ENCODE data around the gene TBATA.

Gene TBATA

GRCh38 chr10:70816220-70816894 lies 31.2 kb upstream of the TBATA start:
- H4K12ac ChIP-seq (ENCODE audit: low read depth, low read length), result peak overlapping the region; percentile 5
- H3K4ac ChIP-seq (ENCODE audit: low read depth, low read length), result peak overlapping the region; percentile 43
- H4K91ac ChIP-seq (ENCODE audit: low read depth, low read length), result peak overlapping the region; percentile 98
- H3K27me3 ChIP-seq (ENCODE audit: insufficient read depth, low read length), result no peaks in the 10 kb centered on the region
- H2AK5ac ChIP-seq (ENCODE audit: low read length), result no peak overlapping the region
- peak overlapping the region; percentile 85 for H3K14ac ChIP-seq (ENCODE audit: low read length)
- H2BK120ac ChIP-seq (ENCODE audit: insufficient read depth, low read length, poor library complexity), result peak overlapping the region; percentile 97
- peaks cover 0 to 3% of the 10 kb centered on the region in 2 experiments for H3K4me1 ChIP-seq (ENCODE audit: control insufficient read depth in 1 of 2, insufficient read depth in 2 of 2, low read length in 2 of 2)
- H2BK5ac ChIP-seq (ENCODE audit: low read depth, low read length, poor library complexity), result peak overlapping the region; percentile 95
- peak overlapping the region; percentile 98 for H4K8ac ChIP-seq (ENCODE audit: low read depth, low read length)
- H3K27ac ChIP-seq (ENCODE audit: low read depth, low read length), result peak overlapping the region; percentile 100
- peaks cover 7 to 11% of the 10 kb centered on the region in 2 experiments for H3K36me3 ChIP-seq (ENCODE audit: control insufficient read depth in 1 of 2, insufficient read depth in 2 of 2, low read length in 2 of 2)
- H2AFZ ChIP-seq (ENCODE audit: insufficient read depth, low read length, poor library complexity), result peak overlapping the region; percentile 97
- H3K18ac ChIP-seq (ENCODE audit: low read length), result peak overlapping the region; percentile 91
- H2BK12ac ChIP-seq (ENCODE audit: low read length), result no peak overlapping the region
- H3K79me1 ChIP-seq (ENCODE audit: low read length), result peaks cover 7% of the 10 kb centered on the region
- H3K4me2 ChIP-seq (ENCODE audit: low read length), result peak overlapping the region; percentile 56
- H3K9me3 ChIP-seq (ENCODE audit: insufficient read depth, low read depth, low read length), result no peaks in the 10 kb centered on the region
- H3K9ac ChIP-seq (ENCODE audit: low read length), result peak overlapping the region; percentile 88
- peak; percentile 70 to 72 for DNase-seq
- peaks cover 4% of the 10 kb centered on the region for H3K79me2 ChIP-seq (ENCODE audit: control insufficient read depth, insufficient read depth, low read length, poor library complexity)
- H3K23ac ChIP-seq (ENCODE audit: low read length), result no peak overlapping the region
- WGBS (ENCODE audit: extremely low coverage, insufficient coverage, insufficient read length), result no CpG with 5 or more reads among the region's 43 CpGs
- H3K4me3 ChIP-seq (ENCODE audit: low read depth, low read length), result peak overlapping the region; percentile 92

GRCh38 chr10:70815504-70816219 lies 30.5 kb upstream of the TBATA start, which contains the start of gene SGPL1:
Gene SGPL1, plus strand, starts transcription at chr10:70815948. Its CDS starts 906 bp downstream, at chr10:70816854.
- Histone ChIP-seq H3K18ac (ENCODE audit: low read length) (peak within 1 kb of the TSS; percentile 100), H3K4me3 (ENCODE audit: low read depth, low read length) (peak within 1 kb of the TSS; percentile 92), H2BK5ac (ENCODE audit: low read depth, low read length, poor library complexity) (peak within 1 kb of the TSS; percentile 98), H4K91ac (ENCODE audit: low read depth, low read length) (peak within 1 kb of the TSS; percentile 98), H2BK12ac (ENCODE audit: low read length) (peak within 1 kb of the TSS; percentile 83), H3K27me3 (ENCODE audit: insufficient read depth, low read length) (no peaks in the 10 kb centered on the region), H2AK5ac (ENCODE audit: low read length) (no peak within 1 kb of the TSS), H2BK120ac (ENCODE audit: insufficient read depth, low read length, poor library complexity) (peak within 1 kb of the TSS; percentile 97), H2AFZ (ENCODE audit: insufficient read depth, low read length, poor library complexity) (peak within 1 kb of the TSS; percentile 98), H4K8ac (ENCODE audit: low read depth, low read length) (peak within 1 kb of the TSS; percentile 98), H3K4me2 (ENCODE audit: low read length) (peak within 1 kb of the TSS; percentile 56), H3K4ac (ENCODE audit: low read depth, low read length) (peak within 1 kb of the TSS; percentile 90), H3K9me3 (ENCODE audit: insufficient read depth, low read depth, low read length) (no peaks in the 10 kb centered on the region), H4K12ac (ENCODE audit: low read depth, low read length) (peak within 1 kb of the TSS; percentile 96), H3K36me3 (ENCODE audit: control insufficient read depth in 1 of 2, insufficient read depth in 2 of 2, low read length in 2 of 2) (peaks cover 7 to 10% of the 10 kb centered on the region in 2 experiments), H3K79me2 (ENCODE audit: control insufficient read depth, insufficient read depth, low read length, poor library complexity) (peaks cover 4% of the 10 kb centered on the region), H3K4me1 (ENCODE audit: control insufficient read depth in 1 of 2, insufficient read depth in 2 of 2, low read length in 2 of 2) (peaks cover 0 to 3% of the 10 kb centered on the region in 2 experiments), H3K27ac (ENCODE audit: low read depth, low read length) (peak within 1 kb of the TSS; percentile 100), H3K14ac (ENCODE audit: low read length) (peak within 1 kb of the TSS; percentile 100), H3K9ac (ENCODE audit: low read length) (peak within 1 kb of the TSS; percentile 94), H3K23ac (ENCODE audit: low read length) (no peak within 1 kb of the TSS), H3K79me1 (ENCODE audit: low read length) (peaks cover 7% of the 10 kb centered on the region)
- DNase-seq, result peak; percentile 72 to 90
- WGBS (ENCODE audit: extremely low coverage, insufficient coverage, insufficient read length), result no CpG with 5 or more reads among the region's 58 CpGs

GRCh38 chr10:70814126-70814525 lies 28.9 kb upstream of the TBATA start:
- no peak overlapping the region for H3K23ac ChIP-seq (ENCODE audit: low read length)
- DNase-seq, result no peak
- peaks cover 7% of the 10 kb centered on the region for H3K79me1 ChIP-seq (ENCODE audit: low read length)
- H3K79me2 ChIP-seq (ENCODE audit: control insufficient read depth, insufficient read depth, low read length, poor library complexity), result peaks cover 4% of the 10 kb centered on the region
- no peak overlapping the region for H2BK12ac ChIP-seq (ENCODE audit: low read length)
- WGBS (ENCODE audit: extremely low coverage, insufficient coverage, insufficient read length), result no CpG with 5 or more reads among the region's 4 CpGs
- H2BK120ac ChIP-seq (ENCODE audit: insufficient read depth, low read length, poor library complexity), result no peak overlapping the region
- H3K4me2 ChIP-seq (ENCODE audit: low read length), result no peak overlapping the region
- no peak overlapping the region for H4K8ac ChIP-seq (ENCODE audit: low read depth, low read length)
- H2AFZ ChIP-seq (ENCODE audit: insufficient read depth, low read length, poor library complexity), result no peak overlapping the region
- H3K9me3 ChIP-seq (ENCODE audit: insufficient read depth, low read depth, low read length), result no peaks in the 10 kb centered on the region
- no peak overlapping the region for H3K4me3 ChIP-seq (ENCODE audit: low read depth, low read length)
- H4K91ac ChIP-seq (ENCODE audit: low read depth, low read length), result no peak overlapping the region
- no peak overlapping the region for H3K27ac ChIP-seq (ENCODE audit: low read depth, low read length)
- H3K9ac ChIP-seq (ENCODE audit: low read length), result no peak overlapping the region
- no peaks in the 10 kb centered on the region for H3K27me3 ChIP-seq (ENCODE audit: insufficient read depth, low read length)
- no peak overlapping the region for H4K12ac ChIP-seq (ENCODE audit: low read depth, low read length)
- H2AK5ac ChIP-seq (ENCODE audit: low read length), result no peak overlapping the region
- no peak overlapping the region for H2BK5ac ChIP-seq (ENCODE audit: low read depth, low read length, poor library complexity)
- H3K36me3 ChIP-seq (ENCODE audit: control insufficient read depth in 1 of 2, insufficient read depth in 2 of 2, low read length in 2 of 2), result peaks cover 5 to 7% of the 10 kb centered on the region in 2 experiments
- no peak overlapping the region for H3K18ac ChIP-seq (ENCODE audit: low read length)
- H3K4me1 ChIP-seq (ENCODE audit: control insufficient read depth in 1 of 2, insufficient read depth in 2 of 2, low read length in 2 of 2), result peaks cover 7 to 8% of the 10 kb centered on the region in 2 experiments
- H3K4ac ChIP-seq (ENCODE audit: low read depth, low read length), result no peak overlapping the region
- no peak overlapping the region for H3K14ac ChIP-seq (ENCODE audit: low read length)

GRCh38 chr10:70812814-70813213 lies 27.6 kb upstream of the TBATA start:
- Histone ChIP-seq H2AFZ (ENCODE audit: insufficient read depth, low read length, poor library complexity) (no peak overlapping the region), H3K4ac (ENCODE audit: low read depth, low read length) (no peak overlapping the region), H3K23ac (ENCODE audit: low read length) (no peak overlapping the region), H3K79me2 (ENCODE audit: control insufficient read depth, insufficient read depth, low read length, poor library complexity) (peaks cover 4% of the 10 kb centered on the region), H3K9me3 (ENCODE audit: insufficient read depth, low read depth, low read length) (peaks cover 2% of the 10 kb centered on the region), H3K79me1 (ENCODE audit: low read length) (peaks cover 7% of the 10 kb centered on the region), H2BK5ac (ENCODE audit: low read depth, low read length, poor library complexity) (no peak overlapping the region), H4K91ac (ENCODE audit: low read depth, low read length) (no peak overlapping the region), H4K12ac (ENCODE audit: low read depth, low read length) (no peak overlapping the region), H2AK5ac (ENCODE audit: low read length) (no peak overlapping the region), H3K4me3 (ENCODE audit: low read depth, low read length) (no peak overlapping the region), H3K4me2 (ENCODE audit: low read length) (no peak overlapping the region), H3K4me1 (ENCODE audit: control insufficient read depth in 1 of 2, insufficient read depth in 2 of 2, low read length in 2 of 2) (peaks cover 8 to 10% of the 10 kb centered on the region in 2 experiments), H2BK120ac (ENCODE audit: insufficient read depth, low read length, poor library complexity) (no peak overlapping the region), H3K36me3 (ENCODE audit: control insufficient read depth in 1 of 2, insufficient read depth in 2 of 2, low read length in 2 of 2) (peaks cover 0 to 2% of the 10 kb centered on the region in 2 experiments), H4K8ac (ENCODE audit: low read depth, low read length) (no peak overlapping the region), H3K27me3 (ENCODE audit: insufficient read depth, low read length) (no peaks in the 10 kb centered on the region), H3K14ac (ENCODE audit: low read length) (no peak overlapping the region), H3K9ac (ENCODE audit: low read length) (no peak overlapping the region), H3K18ac (ENCODE audit: low read length) (no peak overlapping the region), H2BK12ac (ENCODE audit: low read length) (no peak overlapping the region), H3K27ac (ENCODE audit: low read depth, low read length) (no peak overlapping the region)
- no peak for DNase-seq
- WGBS (ENCODE audit: extremely low coverage, insufficient coverage, insufficient read length), result no CpG with 5 or more reads among the region's 4 CpGs

Data from trophoblast cell (in vitro differentiated cells and primary cell).